ENCODE results near the gene F11R.

F11R gene

GRCh38 chr1:161013488-161014230, 7.3 kb downstream of the F11R start:
- TF ChIP-seq CTCF (IDR thresholded peaks at IDR 0.05; ENCODE audit: borderline replicate concordance, insufficient read depth, low read depth, low read length): no peak
- peak overlapping the region; percentile 0 for H3K4me3 ChIP-seq (ENCODE audit: low read depth, low read length)

DNA sequence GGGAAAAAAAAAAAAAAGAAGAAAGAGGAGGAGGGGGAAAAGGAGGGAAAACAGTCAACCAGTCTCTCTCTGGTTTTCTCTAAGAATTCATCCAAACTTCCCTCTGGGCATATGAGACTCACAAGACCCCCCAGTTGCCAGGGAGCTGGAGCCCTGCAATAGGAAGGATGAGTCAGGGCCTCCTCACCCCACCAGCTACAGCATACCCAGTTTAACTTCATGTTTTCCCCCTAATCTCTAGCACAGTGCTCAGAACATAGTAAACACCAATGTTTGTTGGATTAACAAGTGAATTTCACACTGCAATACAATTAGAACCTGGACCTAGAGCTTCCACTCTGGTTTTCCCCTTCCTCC, 7.8 kb downstream of the F11R start:
- TF ChIP-seq CTCF (IDR thresholded peaks at IDR 0.05; ENCODE audit: borderline replicate concordance, insufficient read depth, low read depth, low read length): no peak
- no peak overlapping the region for H3K4me3 ChIP-seq (ENCODE audit: low read depth, low read length)

GRCh38 chr1:161012420-161012819, 8.5 kb downstream of the F11R start:
- TF ChIP-seq CTCF (IDR thresholded peaks at IDR 0.05; ENCODE audit: borderline replicate concordance, insufficient read depth, low read depth, low read length): no peak
- H3K4me3 ChIP-seq (ENCODE audit: low read depth, low read length): no peak overlapping the region

DNA sequence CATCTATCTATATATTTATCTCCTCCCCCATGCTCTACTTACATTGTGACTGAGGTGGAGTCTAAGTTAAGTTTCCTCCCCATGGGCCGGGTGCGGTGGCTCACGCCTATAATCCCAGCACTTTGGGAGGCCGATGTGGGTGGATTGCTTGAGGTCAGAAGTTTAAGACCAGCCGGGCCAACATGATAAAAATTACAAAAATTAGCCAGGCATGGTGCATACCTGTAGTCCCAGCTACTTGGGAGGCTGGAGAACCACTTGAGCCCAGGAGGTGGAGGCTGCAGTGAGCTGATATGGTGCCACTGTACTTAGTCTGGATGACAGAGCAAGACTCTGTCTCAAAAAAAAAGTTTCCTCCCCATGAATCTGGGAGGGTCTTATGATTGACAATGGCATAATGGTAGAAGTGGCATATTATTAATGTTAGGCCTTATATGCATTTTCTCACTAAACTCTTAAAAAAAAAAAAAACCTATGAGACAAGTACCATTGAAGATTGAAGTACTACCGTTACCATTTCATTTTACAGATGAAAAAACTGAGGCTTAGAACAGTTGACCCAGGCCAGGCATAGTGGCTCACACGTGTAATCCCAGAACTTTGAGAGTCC, 11.2 kb downstream of the F11R start:
- TF ChIP-seq CTCF (IDR thresholded peaks at IDR 0.05; ENCODE audit: borderline replicate concordance, insufficient read depth, low read depth, low read length): no peak
- H3K4me3 ChIP-seq (ENCODE audit: low read depth, low read length): no peak overlapping the region

- TF ChIP-seq CTCF (IDR thresholded peaks at IDR 0.05; ENCODE audit: borderline replicate concordance, insufficient read depth, low read depth, low read length): no peak
- H3K4me3 ChIP-seq (ENCODE audit: low read depth, low read length): no peak overlapping the region
These were observed 12.0 kb downstream of the F11R start for GRCh38 chr1:161008869-161009510.

- no peak for TF ChIP-seq CTCF (IDR thresholded peaks at IDR 0.05; ENCODE audit: borderline replicate concordance, insufficient read depth, low read depth, low read length)
- no peak overlapping the region for H3K4me3 ChIP-seq (ENCODE audit: low read depth, low read length)
These were observed 13.6 kb downstream of the F11R start for GRCh38 chr1:161007369-161007768.

DNA sequence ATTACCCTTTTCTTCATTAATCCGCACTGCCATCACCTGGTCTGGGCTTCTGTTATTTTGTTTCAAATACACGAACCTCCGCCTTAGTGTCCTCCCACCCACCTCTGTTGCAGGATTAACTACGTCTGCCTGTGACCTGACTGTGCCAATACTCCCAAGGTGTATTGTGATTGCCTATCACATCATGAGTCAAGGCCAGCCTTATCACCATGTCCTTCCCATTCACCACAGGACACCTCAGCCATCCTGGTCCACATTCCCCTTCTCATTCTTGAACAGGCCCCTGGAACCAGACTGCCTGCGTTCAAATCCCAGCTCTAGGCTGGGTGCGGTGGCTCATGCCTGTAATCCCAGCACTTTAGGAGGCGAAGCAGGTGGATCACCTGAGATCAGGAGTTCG, 14.4 kb downstream of the F11R start:
- H3K4me3 ChIP-seq (ENCODE audit: low read depth, low read length): no peak overlapping the region
- TF ChIP-seq CTCF (IDR thresholded peaks at IDR 0.05; ENCODE audit: borderline replicate concordance, insufficient read depth, low read depth, low read length): no peak

All from GM12875 (cell line).